Ovary (tissue), 9 donors: ENCODE results near the gene ZNF532. TPM values are rescaled to one million over a fixed set of nuclear protein-coding genes. Genes with fewer than 3 reads are reported as not detected.

Source experiments
- DNase-seq, 5 donors: peaks; one replicate each; pipeline ENCODE4 v3.0.0-alpha.2; 2019 to 2020
- H3K27ac ChIP-seq, 2 donors: fragments of 200-600 bp; one replicate each; pipeline versions ENCODE4 v1.5.1 to v1.8.0; 2019 to 2022
- H3K27me3 ChIP-seq: fragments of 200-600 bp; one replicate; pipeline ENCODE4 v1.8.0; 2022
- H3K36me3 ChIP-seq: fragments of 200-600 bp; sonication (generic); one replicate; pipeline ENCODE4 v1.5.1; 2019
- H3K4me1 ChIP-seq: one replicate; pipeline ENCODE4 v1.8.1; 2013; ENCODE audit warnings: mild to moderate bottlenecking, moderate library complexity; ENCODE audit not compliant: insufficient read depth
- H3K4me3 ChIP-seq: fragments of 200-600 bp; sonication (generic); one replicate; pipeline ENCODE4 v1.5.1; 2017
- H3K9me3 ChIP-seq, 2 donors: fragments of 200-600 bp in 1 of 2; sonication (generic) in 1 of 2; one replicate each; pipeline versions ENCODE4 v1.5.1 to v1.8.1; 2013 to 2019; ENCODE audit warnings: mild to moderate bottlenecking in 1 of 2, moderate library complexity in 1 of 2
- CTCF ChIP-seq, 3 donors: fragments of 450-650 bp in 2 of 3; fragments of 200-600 bp in 1 of 3; IDR thresholded peaks; one replicate each; pipeline versions ENCODE4 v1.5.1 to v1.8.0; 2016 to 2022; ENCODE audit warnings: antibody characterized with exemption in 3 of 3, mild to moderate bottlenecking in 1 of 3
- EP300 ChIP-seq: sonication (generic); formaldehyde crosslinking; IDR thresholded peaks from one replicate; pipeline ENCODE4 v1.6.1; 2017; ENCODE audit warnings: antibody characterized with exemption
- POLR2A ChIP-seq: fragments of 450-650 bp; IDR thresholded peaks from one replicate; pipeline ENCODE4 v1.6.1; 2017; ENCODE audit warnings: antibody characterized with exemption, mild to moderate bottlenecking, moderate library complexity
- WGBS, 3 donors: extraction: QIAGEN DNeasy Blood & Tissue Kit in 1 of 3; methylation state at CpG; one replicate each; pipeline versions ENCODE4 v1.1.5 to v1.1.7; 2013 to 2017; 5-methylcytosine and 5-hydroxymethylcytosine counted together
- intact Hi-C, 4 donors: fragments of 100-400 bp; cut with DNase I; formaldehyde crosslinking; loops; one replicate each; pipeline versions ENCODE4 v1.11.0 to v1.15.1; 2022 to 2023
- polyA plus RNA-seq, 2 donors: library from polyadenylated mRNA; stranded (reverse); fragments of 200-250 nt in 1 of 2; fragments of 350-450 nt in 1 of 2; fragmentation: Illumina TruSeq in 1 of 2; extraction: RNeasy Lipid Tissue Mini Kit (QIAGEN cat#74804) in 1 of 2; gene quantifications; one replicate each; pipeline ENCODE4 v1.2.3, GENCODE V29; 2013 to 2014
- total RNA-seq, 7 donors: library from RNA; depleted of rRNA in 2 of 7; stranded (reverse); fragments of >200 nt in 2 of 7; fragmentation: NEBNext Ultra II Directional in 3 of 7; extraction: Animal tissue kit (Norgen Biotek cat#: 25700) in 3 of 7; gene quantifications; one replicate each; pipeline versions ENCODE4 v1.1.0 to v1.2.4, GENCODE V29; 2016 to 2023
- donor health status: DM: no; HTN: no; CAD: no; lungs with moderate emphysema.
- donor health status: DM: no; HTN: no; CAD: no.
- donor health status: Bipolar disorder and iron deficiency.
- donor health status: DM: yes; HTN: yes; CAD: no.
- donor health status: DM: no; HTN: no; CAD: no.
- donor health status: DM: yes; HTN: yes; CAD: no.

ZNF532 gene
- total and polyA plus RNA-seq, 9 donors = 40.5 to 162 (median 101) TPM

GRCh38 chr18:58941426-58942099 lies 76.9 kb downstream of the ZNF532 start:
- TF ChIP-seq EP300 (no peak), POLR2A (no peak), CTCF (IDR thresholded peaks at IDR 0.05) (no peak)
- no peak for DNase-seq
- H3K36me3 ChIP-seq = no peaks in the 10 kb centered on the region
- H3K27me3 ChIP-seq = no peaks in the 10 kb centered on the region
- no peak overlapping the region for H3K27ac ChIP-seq
- 98% methylated on average over 8 of the region's 8 CpGs for WGBS, 3 donors
- intact Hi-C loops = no loop called here
- H3K4me1 ChIP-seq = peaks cover 2% of the 10 kb centered on the region
- H3K9me3 ChIP-seq = no peaks in the 10 kb centered on the region
- H3K4me3 ChIP-seq = no peak overlapping the region

DNA sequence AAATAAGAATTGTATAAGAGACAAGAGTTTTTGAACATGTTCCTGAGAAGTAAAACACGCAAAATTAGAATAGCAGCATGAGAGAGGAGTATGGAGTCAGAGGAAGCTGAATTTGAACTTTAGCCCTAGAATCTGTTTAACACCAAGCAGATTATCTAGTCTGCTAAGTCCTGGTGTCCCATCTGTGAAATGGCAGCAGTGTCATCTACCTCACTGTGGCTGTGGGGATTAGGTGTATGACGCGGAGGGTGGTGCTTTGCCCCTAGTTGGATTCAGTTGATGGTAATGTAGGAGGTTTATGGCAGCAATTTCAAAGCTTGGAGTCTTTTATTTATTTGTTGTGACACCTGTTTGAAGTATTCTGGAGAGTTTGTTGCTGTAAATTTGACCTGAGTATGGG lies 79.2 kb downstream of the ZNF532 start:
- Histone ChIP-seq H3K4me3 (no peak overlapping the region), H3K27ac (no peak overlapping the region), H3K27me3 (no peaks in the 10 kb centered on the region), H3K9me3 (no peaks in the 10 kb centered on the region), H3K4me1 (no peaks in the 10 kb centered on the region), H3K36me3 (no peaks in the 10 kb centered on the region)
- no peak for DNase-seq
- intact Hi-C loops = no loop called here
- no peak for TF ChIP-seq POLR2A
- TF ChIP-seq EP300 = no peak
- no peak for TF ChIP-seq CTCF (IDR thresholded peaks at IDR 0.05)
- 62 to 77% (median 71%) methylated on average over 3 of the region's 3 CpGs for WGBS, 3 donors

GRCh38 chr18:58947136-58947732 lies 82.6 kb downstream of the ZNF532 start:
- Histone ChIP-seq H3K9me3 (no peaks in the 10 kb centered on the region), H3K4me1 (peaks cover 2% of the 10 kb centered on the region), H3K4me3 (no peak overlapping the region), H3K27ac (no peak overlapping the region), H3K36me3 (no peaks in the 10 kb centered on the region), H3K27me3 (no peaks in the 10 kb centered on the region)
- no peak for DNase-seq
- WGBS, 3 donors = 91 to 93% (median 91%) methylated on average over 7 of the region's 7 CpGs
- intact Hi-C loops = no loop called here
- no peak for TF ChIP-seq CTCF (IDR thresholded peaks at IDR 0.05)
- TF ChIP-seq EP300 = no peak
- TF ChIP-seq POLR2A = no peak

- peaks cover 4% of the 10 kb centered on the region for H3K4me1 ChIP-seq
- intact Hi-C loops = no loop called here
These were observed 84.4 kb downstream of the ZNF532 start for GRCh38 chr18:58949031-58949430.

More at GRCh38 chr18:58949031-58949430, 84.4 kb downstream of the ZNF532 start:
- TF ChIP-seq CTCF (IDR thresholded peaks at IDR 0.05) (no peak), EP300 (no peak), POLR2A (no peak)
- H3K4me3 ChIP-seq = no peak overlapping the region
- DNase-seq = no peak
- 96 to 100% (median 97%) methylated on average over 1 of the region's 1 CpG for WGBS, 3 donors
- no peaks in the 10 kb centered on the region for H3K27me3 ChIP-seq
- H3K9me3 ChIP-seq = no peaks in the 10 kb centered on the region
- H3K36me3 ChIP-seq = no peaks in the 10 kb centered on the region
- no peak overlapping the region for H3K27ac ChIP-seq
